Activated naive CD8-positive, alpha-beta T cell treated with anti-CD3 and anti-CD28 coated beads, Interleukin-2, amount 50 U/mL, for 24 hours (primary cell): ENCODE measurements around the gene NUBPL.
"Not testable (repeated sequence)": the region's sequence is repeated elsewhere in the genome, so short reads cannot be mapped to it uniquely, and the experiment has no call there.

Source experiments
- ATAC-seq: fragments of 150-1000 bp; cut with Tn5 transposase; one replicate; pipeline ENCODE4 v1.10.0; 2021
- DNase-seq: peaks from one replicate; pipeline ENCODE4 v3.0.0; 2021
- H3K27ac Mint-ChIP-seq: one replicate; pipeline ENCODE4 v1.8.0; 2021; ENCODE audit warnings: mild to moderate bottlenecking, mixed read lengths
- H3K27me3 Mint-ChIP-seq: one replicate; pipeline ENCODE4 v1.8.0; 2021; ENCODE audit warnings: mixed read lengths
- H3K36me3 Mint-ChIP-seq: one replicate; pipeline ENCODE4 v1.8.0; 2021; ENCODE audit warnings: low read depth, mixed read lengths
- H3K4me1 Mint-ChIP-seq: one replicate; pipeline ENCODE4 v1.8.0; 2021; ENCODE audit warnings: mixed read lengths
- H3K4me3 Mint-ChIP-seq: one replicate; pipeline ENCODE4 v1.8.0; 2021; ENCODE audit warnings: mild to moderate bottlenecking, moderate library complexity, mixed read lengths
- H3K9me3 Mint-ChIP-seq: one replicate; pipeline ENCODE4 v1.8.0; 2021; ENCODE audit warnings: mixed read lengths

NUBPL gene

DNA sequence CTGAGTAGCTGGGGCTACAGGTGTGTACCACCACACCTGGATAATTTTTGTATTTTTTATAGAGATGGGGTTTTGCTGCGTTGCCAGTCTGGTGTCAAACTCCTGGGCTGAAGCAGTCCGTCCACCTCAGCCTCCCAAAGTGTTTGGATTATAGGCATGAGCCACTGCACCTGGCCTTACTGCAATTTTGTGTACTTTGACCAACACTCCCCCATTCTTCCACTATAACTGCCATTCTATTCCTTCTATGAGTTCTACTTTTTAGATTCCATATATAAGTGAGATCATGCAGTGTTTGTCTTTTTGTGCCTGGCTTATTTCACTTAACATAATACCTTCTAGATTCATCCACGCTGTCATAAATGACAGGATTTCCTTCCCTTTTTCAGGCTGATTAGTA lies 199.1 kb downstream of the NUBPL start:
- Mint-ChIP-seq H3K36me3 (peaks cover under 1% of the 10 kb centered on the region), H3K4me1 (no peaks in the 10 kb centered on the region), H3K27me3 (no peaks in the 10 kb centered on the region), H3K27ac (no peak overlapping the region), H3K9me3 (no peaks in the 10 kb centered on the region), H3K4me3 (no peak overlapping the region)
- ATAC-seq (no peak), DNase-seq (no peak)

DNA sequence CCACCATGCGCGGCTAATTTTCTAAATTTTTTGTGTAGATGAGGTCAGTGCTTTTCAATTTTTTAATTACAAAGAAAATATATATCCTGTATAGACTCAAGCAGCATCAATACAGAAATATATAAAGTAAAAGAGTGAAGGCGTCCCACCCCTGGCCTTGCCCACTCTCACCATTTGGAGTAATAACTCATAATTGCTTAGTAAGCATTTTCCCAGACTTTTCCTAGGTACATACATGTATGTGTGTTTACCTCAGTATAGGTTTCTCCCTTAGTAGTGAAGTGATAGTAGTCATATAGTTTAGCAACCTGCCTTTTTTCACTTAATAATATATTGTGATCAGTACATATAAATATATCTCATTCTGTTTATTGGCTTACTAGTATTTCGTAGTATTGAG lies 200.1 kb downstream of the NUBPL start:
- no peaks in the 10 kb centered on the region for H3K27me3 Mint-ChIP-seq

DNA sequence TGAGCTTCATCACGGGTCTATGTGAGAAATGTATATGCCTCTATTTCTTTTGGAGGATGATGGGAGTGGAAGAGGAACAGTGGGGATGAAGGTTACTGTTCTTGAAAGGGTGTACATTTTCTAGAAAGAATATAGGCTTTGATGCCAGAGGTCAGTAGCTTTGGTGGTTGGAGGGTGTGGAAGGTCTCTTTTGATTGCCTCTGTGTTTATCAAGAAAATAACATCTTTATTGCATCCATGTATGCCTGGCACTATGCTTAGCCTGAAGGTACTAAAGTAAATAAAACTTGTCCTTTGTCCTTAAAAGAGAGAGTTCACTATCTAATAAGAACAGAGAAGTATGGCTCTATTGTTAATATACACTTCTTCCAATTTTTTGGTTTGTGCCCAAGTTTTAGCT lies 201.8 kb downstream of the NUBPL start:
- H3K4me3 Mint-ChIP-seq: no peak overlapping the region
- no peak for DNase-seq
- H3K36me3 Mint-ChIP-seq: no peaks in the 10 kb centered on the region
- H3K9me3 Mint-ChIP-seq: no peaks in the 10 kb centered on the region
- H3K27ac Mint-ChIP-seq: no peak overlapping the region
- H3K4me1 Mint-ChIP-seq: no peaks in the 10 kb centered on the region
- no peak for ATAC-seq
- H3K27me3 Mint-ChIP-seq: no peaks in the 10 kb centered on the region

More for the DNA sequence above, 200.1 kb downstream of the NUBPL start:
- H3K9me3 Mint-ChIP-seq: no peaks in the 10 kb centered on the region
- no peaks in the 10 kb centered on the region for H3K4me1 Mint-ChIP-seq
- no peak overlapping the region for H3K27ac Mint-ChIP-seq
- H3K4me3 Mint-ChIP-seq: no peak overlapping the region
- no peak for ATAC-seq
- no peaks in the 10 kb centered on the region for H3K36me3 Mint-ChIP-seq
- DNase-seq: no peak

DNA sequence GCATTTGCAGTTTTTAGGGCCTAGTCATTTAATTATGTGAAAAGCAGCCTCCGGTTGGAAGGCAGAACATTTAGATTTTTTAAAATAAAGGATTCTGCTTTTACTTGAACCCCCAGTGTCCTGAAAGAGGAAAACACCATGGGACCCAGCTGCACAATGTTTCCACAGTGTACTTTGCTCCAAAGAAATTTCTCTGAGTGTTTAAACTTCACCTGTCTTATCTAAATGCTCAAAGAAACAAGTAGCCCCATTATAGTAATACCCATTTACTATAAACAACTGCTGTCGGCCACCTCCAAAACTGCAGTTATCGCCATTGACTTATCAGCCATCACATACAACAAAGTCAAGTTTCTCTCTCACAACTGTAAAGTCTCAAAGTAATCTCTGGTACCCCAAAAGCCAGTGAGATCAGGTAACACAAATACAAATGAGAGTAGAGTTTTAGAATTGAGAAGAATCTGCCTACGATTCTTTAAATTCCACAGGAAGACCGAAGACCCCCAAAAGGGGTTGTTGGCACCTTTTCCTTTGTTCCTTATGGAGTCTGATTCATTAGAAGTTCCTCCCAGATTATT lies 205.2 kb downstream of the NUBPL start:
- ATAC-seq: no peak
- no peak overlapping the region for H3K27ac Mint-ChIP-seq
- H3K4me1 Mint-ChIP-seq: peaks cover 7% of the 10 kb centered on the region
- DNase-seq: no peak
- H3K27me3 Mint-ChIP-seq: no peaks in the 10 kb centered on the region
- no peaks in the 10 kb centered on the region for H3K9me3 Mint-ChIP-seq
- peaks cover 4% of the 10 kb centered on the region for H3K36me3 Mint-ChIP-seq
- no peak overlapping the region for H3K4me3 Mint-ChIP-seq

DNA sequence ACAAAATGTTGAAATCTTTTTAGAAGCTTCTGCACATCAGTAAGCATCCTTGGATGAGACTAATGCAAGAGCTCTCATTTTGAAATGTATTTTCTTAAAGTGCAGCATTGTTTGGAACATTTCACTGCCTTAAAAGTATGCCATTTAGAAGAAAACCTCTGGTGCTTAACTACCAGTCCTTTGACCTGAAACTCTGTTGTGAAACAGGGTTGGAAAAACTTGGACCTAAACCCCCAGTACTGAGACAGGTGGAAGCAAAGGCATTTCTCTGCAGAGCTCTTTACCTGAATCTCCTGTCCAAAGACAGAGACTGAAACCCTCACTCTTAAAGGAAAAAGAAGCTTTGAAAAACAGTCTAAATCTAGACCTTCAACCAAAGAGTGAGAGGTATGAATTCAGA lies 207.2 kb downstream of the NUBPL start:
- no peak overlapping the region for H3K4me3 Mint-ChIP-seq
- H3K9me3 Mint-ChIP-seq: no peaks in the 10 kb centered on the region

DNA sequence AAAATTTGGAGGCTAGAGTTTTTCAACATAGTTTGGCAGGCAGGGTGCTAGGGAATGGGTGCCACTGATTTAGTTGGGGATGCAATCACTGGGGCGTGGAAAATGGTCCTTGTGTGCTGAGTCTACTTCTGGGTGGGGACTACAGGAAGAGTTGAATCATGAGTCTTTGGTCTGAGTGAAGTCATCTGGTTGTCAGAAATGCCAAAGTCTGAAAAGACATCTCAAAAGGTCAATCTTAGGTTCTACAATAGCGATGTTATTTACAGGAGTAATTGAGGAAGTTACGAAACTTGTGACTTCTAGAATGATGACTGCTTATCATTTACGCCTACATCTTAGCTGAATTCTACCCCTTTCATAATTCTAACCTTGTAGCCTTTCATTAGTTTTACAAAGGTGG lies 209.1 kb downstream of the NUBPL start:
- Mint-ChIP-seq H3K4me3 (no peak overlapping the region), H3K4me1 (peaks cover 7% of the 10 kb centered on the region), H3K27ac (no peak overlapping the region), H3K36me3 (peaks cover 4% of the 10 kb centered on the region), H3K9me3 (peaks cover 7% of the 10 kb centered on the region), H3K27me3 (no peaks in the 10 kb centered on the region)
- DNase-seq (no peak), ATAC-seq (peak; percentile 77)

More for the DNA sequence above, 207.2 kb downstream of the NUBPL start:
- DNase-seq (no peak), ATAC-seq (no peak)
- H3K27me3 Mint-ChIP-seq: no peaks in the 10 kb centered on the region
- peaks cover 7% of the 10 kb centered on the region for H3K4me1 Mint-ChIP-seq
- no peak overlapping the region for H3K27ac Mint-ChIP-seq
- H3K36me3 Mint-ChIP-seq: peaks cover 4% of the 10 kb centered on the region

DNA sequence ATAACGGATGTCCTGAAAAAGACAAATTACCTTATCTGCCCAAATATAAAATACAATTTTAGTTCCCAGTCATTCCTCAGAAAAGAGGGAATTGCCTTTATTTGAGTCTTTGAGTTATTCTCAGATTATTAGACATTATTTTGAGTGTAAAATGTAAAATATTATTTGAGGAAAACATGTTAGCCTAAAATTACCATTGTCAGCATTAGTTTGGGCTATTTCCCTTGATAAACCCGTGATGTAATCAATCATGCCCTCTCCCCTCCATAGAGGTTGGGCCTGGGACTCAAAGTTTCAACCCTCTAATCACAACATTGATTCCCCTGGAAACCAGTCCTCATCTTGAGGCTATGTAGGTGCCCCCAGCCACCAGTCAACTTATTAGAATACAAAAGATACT lies 213.4 kb downstream of the NUBPL start:
- ATAC-seq (no peak), DNase-seq (no peak)
- Mint-ChIP-seq H3K27ac (no peak overlapping the region), H3K4me3 (no peak overlapping the region), H3K9me3 (peaks cover 20% of the 10 kb centered on the region), H3K4me1 (peaks cover 7% of the 10 kb centered on the region), H3K27me3 (no peaks in the 10 kb centered on the region), H3K36me3 (peaks cover 20% of the 10 kb centered on the region)

DNA sequence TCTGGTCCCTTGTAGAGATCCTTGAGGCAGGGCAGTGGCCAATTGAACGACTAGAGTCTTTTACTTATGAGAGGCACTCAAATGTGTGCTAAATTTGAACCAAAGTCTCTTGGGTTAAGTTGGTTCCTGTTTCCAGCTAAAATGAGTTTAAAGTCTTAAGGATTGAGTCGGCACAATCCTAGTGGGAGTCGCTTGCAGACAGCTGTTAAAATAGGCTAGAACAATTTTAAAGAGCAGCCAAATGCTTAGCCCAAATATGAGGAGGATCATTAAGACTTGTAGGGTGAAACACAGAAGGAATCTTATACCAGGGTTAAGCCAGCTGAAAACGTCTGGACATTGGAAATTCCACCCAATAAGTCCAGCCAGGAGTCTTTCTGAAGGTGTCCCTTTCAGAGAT lies 216.1 kb downstream of the NUBPL start:
- DNase-seq: no peak
- H3K27ac Mint-ChIP-seq: no peak overlapping the region

DNA sequence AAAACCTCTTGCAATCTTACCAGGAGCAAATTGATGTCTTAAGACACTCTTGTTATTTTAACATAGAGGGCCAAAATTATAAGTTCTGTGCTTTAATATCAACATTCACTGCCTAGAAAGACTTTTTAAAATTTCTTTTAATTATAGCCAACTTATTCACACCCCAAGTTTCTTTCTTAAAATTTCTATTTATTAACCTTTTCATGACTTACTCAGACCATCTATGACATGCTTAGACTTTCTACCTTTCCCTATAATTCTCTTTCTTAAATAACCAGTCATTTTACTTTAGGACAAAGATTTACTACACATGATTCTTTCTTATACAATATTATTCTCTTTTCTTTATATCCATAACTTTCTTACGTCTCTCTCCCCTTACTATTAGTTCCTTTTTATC lies 220.4 kb downstream of the NUBPL start:
- no peaks in the 10 kb centered on the region for H3K4me1 Mint-ChIP-seq
- peaks cover 25% of the 10 kb centered on the region for H3K9me3 Mint-ChIP-seq
- ATAC-seq (no peak), DNase-seq (no peak)
- no peaks in the 10 kb centered on the region for H3K27me3 Mint-ChIP-seq
- peaks cover 23% of the 10 kb centered on the region for H3K36me3 Mint-ChIP-seq
- no peak overlapping the region for H3K27ac Mint-ChIP-seq
- H3K4me3 Mint-ChIP-seq: no peak overlapping the region

More for the DNA sequence above, 216.1 kb downstream of the NUBPL start:
- Mint-ChIP-seq H3K4me3 (no peak overlapping the region), H3K9me3 (peaks cover 31% of the 10 kb centered on the region), H3K27me3 (no peaks in the 10 kb centered on the region), H3K4me1 (no peaks in the 10 kb centered on the region), H3K36me3 (peaks cover 27% of the 10 kb centered on the region)
- ATAC-seq: no peak

DNA sequence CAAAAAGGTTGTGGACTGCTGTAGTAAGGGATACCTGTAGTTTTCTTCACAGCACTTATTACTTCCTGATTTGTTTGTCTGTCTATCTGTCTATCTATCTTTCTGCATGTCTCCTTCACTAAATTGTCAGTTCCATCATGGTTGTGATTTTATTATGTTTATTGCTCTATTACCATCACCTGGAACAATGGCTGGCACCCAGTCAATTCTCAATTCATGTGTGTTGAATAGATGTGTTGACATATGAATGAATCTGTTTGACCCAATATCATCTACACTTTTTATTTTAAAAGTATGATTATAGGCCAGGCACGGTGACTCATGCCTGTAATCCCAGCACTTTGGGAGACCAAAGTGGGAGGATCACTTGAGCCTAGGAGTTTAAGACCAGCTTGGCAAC lies 224.4 kb downstream of the NUBPL start:
- H3K4me1 Mint-ChIP-seq: no peaks in the 10 kb centered on the region
- no peak overlapping the region for H3K27ac Mint-ChIP-seq
- peaks cover 14% of the 10 kb centered on the region for H3K36me3 Mint-ChIP-seq
- no peaks in the 10 kb centered on the region for H3K27me3 Mint-ChIP-seq
- peaks cover 11% of the 10 kb centered on the region for H3K9me3 Mint-ChIP-seq
- DNase-seq (no peak), ATAC-seq (no peak)
- no peak overlapping the region for H3K4me3 Mint-ChIP-seq

DNA sequence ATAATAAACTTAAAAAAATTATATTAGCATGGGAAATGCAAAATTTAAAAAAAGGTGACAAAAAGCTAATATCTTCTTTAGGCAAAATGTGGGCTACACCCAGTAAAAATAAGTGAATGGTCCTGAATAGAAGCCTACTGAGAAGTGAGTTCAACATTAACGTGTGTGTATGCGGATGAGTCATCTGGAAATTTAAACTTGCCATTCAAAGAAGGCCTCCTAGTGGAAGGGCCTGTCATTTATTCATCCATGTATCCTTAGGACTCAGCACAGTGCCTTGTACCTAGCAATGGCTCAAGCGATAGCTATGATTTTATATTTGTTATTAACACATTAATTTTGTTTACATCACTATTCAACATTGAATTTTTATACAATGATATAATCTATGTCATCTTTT lies 226.2 kb downstream of the NUBPL start:
- H3K27ac Mint-ChIP-seq: no peak overlapping the region
- H3K4me3 Mint-ChIP-seq: no peak overlapping the region
- peaks cover 6% of the 10 kb centered on the region for H3K36me3 Mint-ChIP-seq
- H3K27me3 Mint-ChIP-seq: no peaks in the 10 kb centered on the region
- no peaks in the 10 kb centered on the region for H3K9me3 Mint-ChIP-seq
- DNase-seq (no peak), ATAC-seq (no peak)
- no peaks in the 10 kb centered on the region for H3K4me1 Mint-ChIP-seq

DNA sequence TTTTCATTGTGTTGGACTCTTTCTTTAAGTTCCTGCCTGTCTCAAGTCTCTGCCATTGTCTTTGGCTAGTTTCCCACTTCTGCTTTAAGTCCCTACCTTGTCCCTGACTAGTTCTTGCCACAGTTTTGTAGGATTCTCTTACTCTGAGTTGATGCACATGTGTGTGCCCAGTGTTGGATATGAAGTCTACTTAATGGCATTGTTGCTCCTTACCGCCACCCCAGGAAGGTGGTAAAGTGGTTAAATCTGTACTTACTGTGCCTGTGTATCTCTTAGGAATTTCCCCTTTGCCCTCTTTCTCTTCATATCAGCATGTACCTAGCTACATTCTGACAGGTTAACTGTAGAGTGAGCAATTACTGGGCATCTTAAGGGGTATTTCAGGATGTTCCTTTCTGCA lies 227.1 kb downstream of the NUBPL start:
- ATAC-seq (no peak), DNase-seq (no peak)
- H3K4me3 Mint-ChIP-seq: no peak overlapping the region
- H3K36me3 Mint-ChIP-seq: peaks cover 9% of the 10 kb centered on the region
- no peaks in the 10 kb centered on the region for H3K27me3 Mint-ChIP-seq
- no peaks in the 10 kb centered on the region for H3K4me1 Mint-ChIP-seq
- no peaks in the 10 kb centered on the region for H3K9me3 Mint-ChIP-seq
- no peak overlapping the region for H3K27ac Mint-ChIP-seq

DNA sequence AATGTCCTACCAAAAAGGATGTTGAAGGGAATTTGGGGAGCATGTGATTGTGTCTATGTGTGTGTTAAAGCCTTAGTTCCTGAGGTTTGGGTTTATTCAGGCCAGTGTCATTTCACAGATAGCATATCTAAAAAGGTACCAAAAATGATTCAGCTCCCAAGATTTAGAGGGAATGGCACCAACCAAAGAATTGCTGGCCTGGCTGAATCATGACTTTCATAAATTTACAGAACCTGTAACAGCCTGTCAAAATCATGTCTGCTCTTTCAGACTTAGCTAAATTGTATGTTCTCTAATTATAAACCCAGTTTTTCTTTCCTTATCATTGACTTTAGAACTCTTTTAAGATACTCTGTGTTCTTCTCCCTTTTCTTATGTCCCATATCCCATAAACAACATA lies 231.5 kb downstream of the NUBPL start:
- no peaks in the 10 kb centered on the region for H3K27me3 Mint-ChIP-seq
- no peak for ATAC-seq
- no peak for DNase-seq
- H3K27ac Mint-ChIP-seq: no peak overlapping the region
- no peaks in the 10 kb centered on the region for H3K4me1 Mint-ChIP-seq
- H3K9me3 Mint-ChIP-seq: no peaks in the 10 kb centered on the region
- H3K36me3 Mint-ChIP-seq: peaks cover 9% of the 10 kb centered on the region
- H3K4me3 Mint-ChIP-seq: no peak overlapping the region

DNA sequence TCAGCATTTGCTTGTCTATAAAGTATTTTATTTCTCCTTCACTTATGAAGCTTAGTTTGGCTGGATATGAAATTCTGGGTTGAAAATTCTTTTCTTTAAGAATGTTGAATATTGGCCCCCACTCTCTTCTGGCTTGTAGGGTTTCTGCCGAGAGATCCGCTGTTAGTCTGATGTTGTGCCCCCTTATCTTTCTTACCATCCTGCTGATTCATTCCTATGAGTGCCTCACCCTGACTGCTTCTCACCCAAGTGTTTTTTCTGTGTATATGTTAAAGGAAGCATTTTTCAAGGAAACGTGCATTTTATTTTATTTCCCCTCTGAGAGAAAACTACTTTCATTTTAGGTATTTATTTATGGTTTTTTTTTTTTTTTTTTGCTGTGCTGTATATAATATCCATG lies 236.7 kb downstream of the NUBPL start:
- H3K4me3 Mint-ChIP-seq, ATAC-seq, DNase-seq, H3K4me1 Mint-ChIP-seq, H3K27ac Mint-ChIP-seq, H3K27me3 Mint-ChIP-seq, H3K9me3 Mint-ChIP-seq: not testable (repeated sequence)
- H3K36me3 Mint-ChIP-seq: peaks cover 30% of the 10 kb centered on the region

DNA sequence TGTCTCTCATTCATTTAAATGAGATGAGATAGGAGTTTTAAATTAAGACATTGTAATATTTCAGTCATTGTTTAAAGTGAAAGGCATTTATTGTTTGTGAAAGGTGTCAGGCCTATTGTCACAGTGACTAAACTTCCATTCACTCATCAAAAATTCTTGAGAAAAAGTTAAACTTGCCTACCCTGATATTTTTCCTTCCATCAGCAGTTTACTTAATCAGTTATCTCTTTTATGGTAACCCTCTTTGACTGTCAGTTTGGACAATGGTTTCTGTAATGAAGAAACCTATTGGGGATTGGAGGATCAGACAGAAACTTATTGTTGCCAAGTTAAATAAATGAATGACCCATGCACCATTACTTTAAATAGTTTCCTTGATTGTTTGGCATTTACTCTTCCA lies 241.6 kb downstream of the NUBPL start:
- H3K4me1 Mint-ChIP-seq: no peaks in the 10 kb centered on the region
- H3K27ac Mint-ChIP-seq: no peak overlapping the region
- DNase-seq: no peak
- H3K4me3 Mint-ChIP-seq: no peak overlapping the region
- peaks cover 8% of the 10 kb centered on the region for H3K9me3 Mint-ChIP-seq
- H3K36me3 Mint-ChIP-seq: peaks cover 34% of the 10 kb centered on the region
- no peaks in the 10 kb centered on the region for H3K27me3 Mint-ChIP-seq
- no peak for ATAC-seq

DNA sequence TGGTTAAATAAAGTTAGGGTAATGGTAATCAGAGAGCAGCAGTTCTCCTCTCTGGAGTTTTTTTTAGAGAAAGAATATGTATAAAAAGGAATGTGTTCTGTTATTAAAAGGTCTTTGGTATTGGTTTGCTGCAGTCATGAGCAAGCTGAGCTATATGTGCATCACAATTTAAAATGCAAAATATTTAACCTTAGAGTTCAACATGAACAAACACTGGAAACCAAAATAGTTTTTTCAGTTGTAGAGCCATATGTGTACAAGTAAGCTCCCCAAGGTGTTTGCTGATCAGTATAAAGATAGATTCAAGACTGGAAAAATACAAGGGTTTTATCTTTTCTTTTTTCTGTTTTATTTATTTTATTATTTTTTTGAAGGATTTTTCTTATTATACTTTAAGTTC lies 245.0 kb downstream of the NUBPL start:
- Mint-ChIP-seq H3K36me3 (peaks cover 39% of the 10 kb centered on the region), H3K4me3 (no peak overlapping the region), H3K27me3 (no peaks in the 10 kb centered on the region), H3K27ac (no peak overlapping the region), H3K9me3 (peaks cover 18% of the 10 kb centered on the region), H3K4me1 (no peaks in the 10 kb centered on the region)
- ATAC-seq (no peak), DNase-seq (no peak)
